CMK (cell line): ENCODE measurements around the gene E2F4.

ENCODE experiments used
- DNase-seq: peaks from one replicate; pipeline ENCODE4 v3.0.0-alpha.2; 2010; ENCODE audit warnings: low read depth

E2F4 gene

GRCh38 chr16:67157892-67158635 lies 33.9 kb upstream of the E2F4 start:
- DNase-seq = no peak

GRCh38 chr16:67158637-67159600 lies 33.0 kb upstream of the E2F4 start:
- no peak for DNase-seq

- DNase-seq = no peak
Measured at GRCh38 chr16:67161595-67162058, 30.3 kb upstream of the E2F4 start.

- no peak for DNase-seq
Measured at GRCh38 chr16:67162506-67163163, 29.3 kb upstream of the E2F4 start.

- DNase-seq = no peak
Measured at GRCh38 chr16:67163164-67163998, 28.6 kb upstream of the E2F4 start.

GRCh38 chr16:67163999-67164558 lies 27.9 kb upstream of the E2F4 start:
- no peak for DNase-seq

GRCh38 chr16:67164599-67165061 lies 27.3 kb upstream of the E2F4 start, which contains the start of gene HSF4:
TSS of gene HSF4 (plus strand) at chr16:67164745. CDS start at chr16:67164812, 67 bp downstream.
- no peak for DNase-seq

GRCh38 chr16:67165121-67166078 lies 26.6 kb upstream of the E2F4 start:
- DNase-seq = no peak

- no peak for DNase-seq
Measured at GRCh38 chr16:67166110-67166547, 25.8 kb upstream of the E2F4 start.

GRCh38 chr16:67166598-67167168 lies 25.3 kb upstream of the E2F4 start:
- no peak for DNase-seq

GRCh38 chr16:67167588-67167987 lies 24.4 kb upstream of the E2F4 start:
- no peak for DNase-seq

- no peak for DNase-seq
Measured at GRCh38 chr16:67169011-67169451, 22.9 kb upstream of the E2F4 start.

GRCh38 chr16:67169642-67170167 lies 22.2 kb upstream of the E2F4 start:
- DNase-seq = no peak

- peak; percentile 67 for DNase-seq
Measured at GRCh38 chr16:67170168-67170948, 21.6 kb upstream of the E2F4 start, which contains the start of gene NOL3. TSS of gene NOL3 (plus strand) at chr16:67170538.

- no peak for DNase-seq
Measured at GRCh38 chr16:67170949-67171649, 20.9 kb upstream of the E2F4 start.

- no peak for DNase-seq
Measured at GRCh38 chr16:67173323-67173722, 18.6 kb upstream of the E2F4 start.
